ENCODE data around the gene WASF3.

The WASF3 gene

DNA sequence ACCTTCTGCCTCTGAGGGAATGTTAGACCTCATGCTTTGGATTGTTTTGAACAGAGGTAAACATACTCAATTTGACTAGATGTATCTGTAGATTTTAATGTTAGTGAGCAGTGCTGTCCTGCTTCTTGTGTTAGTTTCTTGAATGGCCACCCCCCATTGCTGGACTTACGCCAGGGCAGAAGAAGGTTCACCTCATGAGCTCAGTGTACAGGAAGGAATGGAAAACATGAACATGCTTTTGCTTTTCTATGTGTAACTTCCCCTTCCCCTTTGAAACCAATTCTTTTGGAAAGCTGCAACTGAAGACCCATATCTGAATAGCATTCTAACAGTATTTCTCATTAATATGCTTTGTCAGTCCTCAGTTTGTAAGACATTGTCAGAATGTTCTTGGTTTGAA is 32.3 kb downstream of the WASF3 start:
- no peak for DNase-seq (ENCODE audit: low read depth)

DNA sequence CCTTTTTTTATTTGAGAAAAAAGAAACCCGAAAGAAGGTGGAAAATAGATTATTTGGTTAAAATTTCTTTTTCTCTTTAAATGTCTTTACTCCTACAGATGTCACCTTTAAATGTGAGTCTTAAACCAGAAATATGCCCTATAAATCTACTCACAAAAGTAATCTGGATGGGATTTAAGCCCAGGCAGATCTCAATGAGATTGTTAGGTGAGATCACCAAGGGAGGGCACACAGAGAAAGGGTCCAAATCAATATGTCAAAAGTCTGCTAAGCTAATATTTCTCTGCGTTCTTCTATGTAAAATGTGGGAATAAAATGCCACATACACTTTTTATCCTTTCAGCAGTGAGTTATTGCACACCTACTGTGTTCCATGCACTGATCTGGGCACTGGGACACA is 32.9 kb downstream of the WASF3 start:
- no peak for DNase-seq (ENCODE audit: low read depth)

DNA sequence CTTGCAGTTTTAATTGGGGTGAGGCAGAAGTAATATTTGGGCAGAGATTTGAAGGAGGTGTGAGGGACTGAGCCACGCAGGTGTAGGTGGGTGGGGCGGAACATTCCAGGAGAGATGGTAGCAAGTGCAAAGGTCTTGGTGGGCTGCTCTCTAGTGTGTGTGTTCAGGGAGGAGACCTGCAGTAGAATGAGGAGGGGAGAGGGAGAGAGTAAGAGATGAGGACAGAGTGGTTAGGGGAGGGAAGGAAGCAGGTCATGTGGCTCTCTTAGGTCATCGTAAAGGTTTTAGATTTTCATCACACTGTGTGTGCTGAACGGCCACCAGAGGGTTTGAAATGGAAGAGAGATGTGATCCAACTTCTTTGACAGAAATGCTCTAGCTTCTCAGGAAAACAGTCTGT is 33.5 kb downstream of the WASF3 start:
- no peak for DNase-seq (ENCODE audit: low read depth)

DNA sequence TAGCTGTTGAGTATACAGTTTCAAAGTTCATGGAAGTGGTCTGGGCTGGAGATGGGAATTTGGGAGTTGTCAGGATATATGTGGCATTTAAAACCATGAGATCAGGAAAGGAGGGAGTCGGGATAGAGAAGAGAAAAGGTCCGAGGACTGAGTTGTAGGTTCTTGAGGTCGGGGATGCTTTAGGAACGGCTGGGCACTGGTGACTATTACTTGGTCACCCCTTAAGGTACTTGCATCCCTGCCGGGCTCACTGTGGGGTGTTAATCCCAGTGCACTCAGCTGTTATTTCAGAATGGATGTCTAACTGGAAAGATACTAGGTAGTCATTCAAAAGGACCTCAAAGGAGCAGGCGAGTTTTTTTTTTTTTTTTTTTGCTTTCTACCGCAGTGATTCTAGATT is 34.2 kb downstream of the WASF3 start:
- DNase-seq (ENCODE audit: low read depth) = no peak

DNA sequence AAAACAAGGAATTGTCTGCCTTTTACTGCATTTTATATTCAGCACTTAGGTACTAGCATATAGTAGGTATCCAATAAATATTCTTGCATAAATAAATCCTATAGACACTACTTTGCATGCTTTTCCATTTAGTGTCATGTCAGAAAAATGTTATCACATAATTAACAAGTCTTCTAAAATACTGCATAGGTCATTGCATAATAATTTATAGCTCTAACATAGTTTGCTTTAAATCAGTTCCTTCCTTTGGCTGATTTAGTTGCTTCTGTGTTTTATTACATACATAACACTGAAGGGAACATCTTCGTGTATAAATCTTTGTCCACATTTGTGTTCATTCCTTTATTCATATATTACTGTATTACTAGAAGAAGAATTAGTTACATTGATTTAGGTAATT is 36.2 kb downstream of the WASF3 start:
- DNase-seq (ENCODE audit: low read depth) = no peak

DNA sequence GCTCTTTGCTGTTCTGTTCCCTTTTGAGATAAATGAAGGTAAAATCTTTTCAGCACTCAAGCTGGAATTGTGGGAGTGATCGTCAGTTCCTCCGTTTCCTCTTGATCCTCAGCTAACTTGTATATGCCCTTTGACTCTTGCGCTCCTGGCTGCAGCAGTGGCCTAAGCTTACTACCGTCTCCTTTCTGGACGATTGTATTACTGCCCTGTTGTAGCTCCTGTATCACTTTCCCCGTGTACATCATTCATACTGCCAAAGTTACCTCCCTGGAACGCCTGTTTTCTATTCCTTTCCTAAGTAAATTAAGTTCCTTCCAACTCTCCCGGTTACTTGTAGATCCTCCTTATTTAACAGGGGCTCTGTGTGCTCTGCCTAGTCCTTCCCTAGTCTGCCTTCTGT is 36.9 kb downstream of the WASF3 start:
- DNase-seq (ENCODE audit: low read depth) = no peak

DNA sequence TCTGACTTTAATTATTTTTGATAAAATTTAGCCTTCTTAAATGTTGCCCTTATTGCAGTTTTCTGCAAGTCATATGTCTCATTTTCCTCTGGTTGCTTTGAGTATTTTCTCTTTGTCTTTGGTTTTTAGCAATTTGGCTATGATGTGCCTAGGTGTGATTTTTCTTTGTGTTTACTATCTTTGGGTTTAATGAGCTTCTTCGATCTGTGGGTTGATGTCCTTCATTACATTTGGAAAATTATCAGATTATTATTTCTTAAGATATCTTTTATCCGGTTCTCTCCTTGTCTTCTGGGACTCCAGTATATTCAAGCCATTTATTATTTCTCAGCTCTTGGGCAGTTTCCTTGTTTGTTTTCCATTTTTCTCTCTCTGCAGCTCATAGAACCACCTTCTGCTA is 39.0 kb downstream of the WASF3 start:
- DNase-seq (ENCODE audit: low read depth) = no peak

DNA sequence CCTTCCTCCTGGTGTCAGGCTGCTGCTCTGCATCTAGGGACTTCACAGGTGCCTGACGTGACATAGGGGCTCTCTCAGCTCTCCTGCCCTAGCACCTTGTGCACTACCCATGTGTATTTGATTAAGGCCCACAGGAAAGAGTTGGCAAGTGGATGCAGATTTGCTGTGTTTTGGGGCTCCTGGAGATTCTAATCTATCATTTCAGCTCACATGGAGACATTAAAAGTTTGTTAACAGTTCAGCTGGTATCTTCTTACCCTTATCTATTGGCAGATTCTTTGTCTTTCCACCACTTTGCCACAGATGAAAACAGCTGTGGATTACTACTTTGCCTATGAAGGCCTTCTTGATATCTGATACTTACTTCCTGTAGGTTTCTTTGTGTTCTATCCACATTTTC is 41.9 kb downstream of the WASF3 start:
- no peak for DNase-seq (ENCODE audit: low read depth)

DNA sequence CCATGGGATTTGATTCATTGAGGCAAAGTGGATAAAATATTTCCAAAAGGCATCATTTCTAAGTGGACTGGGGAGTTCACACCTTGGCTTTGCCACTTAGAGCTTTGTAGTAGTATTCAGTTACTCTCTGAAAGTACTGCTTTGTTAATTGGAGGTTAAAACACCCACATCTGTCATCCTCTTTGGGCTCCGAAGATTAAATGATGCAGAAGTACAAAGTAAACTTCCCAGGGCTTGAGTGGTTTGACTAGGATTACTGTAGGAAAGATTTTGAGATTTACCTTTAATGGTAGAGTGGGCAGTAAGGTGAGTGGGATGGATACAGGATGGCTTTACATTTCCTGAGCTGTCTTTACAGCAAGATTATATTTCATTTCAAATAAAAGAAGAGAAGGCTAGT is 42.4 kb downstream of the WASF3 start:
- no peak for DNase-seq (ENCODE audit: low read depth)

DNA sequence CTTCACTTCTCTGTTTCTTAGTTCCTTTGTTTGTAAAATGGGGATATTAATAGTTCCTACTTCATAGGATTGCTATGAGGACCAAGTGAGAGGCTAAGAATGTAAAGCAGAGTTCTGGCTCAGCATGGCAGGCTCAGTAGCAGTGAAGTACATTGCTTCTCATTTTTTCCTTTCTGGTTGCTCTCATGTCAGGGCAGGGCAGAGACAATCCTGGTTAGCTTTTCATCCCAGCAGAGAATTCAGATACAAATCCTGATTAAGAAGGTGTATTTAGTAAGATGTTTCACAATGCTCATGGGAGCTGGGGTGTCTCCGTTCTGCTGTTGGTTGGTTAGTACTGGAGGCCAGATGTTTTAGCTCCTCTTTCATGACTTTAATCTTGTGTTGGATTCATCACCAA is 42.9 kb downstream of the WASF3 start:
- DNase-seq (ENCODE audit: low read depth) = no peak

DNA sequence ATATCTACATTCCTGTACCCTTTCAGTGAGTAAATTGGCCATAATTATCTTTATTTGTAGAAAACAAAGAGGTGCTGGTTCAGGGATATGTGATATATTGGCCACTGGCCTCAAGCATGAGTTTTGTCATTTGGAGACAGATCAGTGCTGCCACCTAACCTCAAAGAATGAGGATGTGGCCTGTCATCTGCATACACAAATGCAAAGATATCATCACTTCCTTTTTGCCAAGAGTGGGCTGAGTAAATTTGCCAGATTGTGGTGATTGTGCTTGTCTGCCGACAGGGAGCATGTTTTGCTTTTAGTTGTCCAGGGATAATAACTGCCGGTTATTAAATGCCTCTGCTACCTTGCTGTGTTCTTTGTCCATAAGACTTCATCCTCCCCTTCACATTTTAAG is 44.2 kb downstream of the WASF3 start:
- DNase-seq (ENCODE audit: low read depth) = no peak

DNA sequence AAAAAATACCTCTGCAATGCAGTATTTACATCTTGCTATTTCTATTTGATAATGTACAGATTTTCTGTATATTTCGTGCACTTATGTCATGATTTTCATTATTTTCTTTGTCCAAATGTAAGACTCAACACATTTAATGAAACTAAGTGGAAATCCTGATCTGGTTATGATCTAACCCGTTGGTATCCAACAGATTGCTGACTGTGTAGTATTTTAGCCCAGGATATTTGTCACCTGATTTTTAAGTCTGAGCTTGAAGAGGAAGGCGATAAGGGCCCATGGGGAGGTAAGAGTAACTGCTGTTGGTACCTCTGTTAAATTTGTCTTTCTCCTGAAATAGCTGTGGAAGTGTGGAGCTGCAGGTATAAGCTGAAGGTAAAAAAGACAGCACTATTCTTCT is 45.3 kb downstream of the WASF3 start:
- no peak for DNase-seq (ENCODE audit: low read depth)

DNA sequence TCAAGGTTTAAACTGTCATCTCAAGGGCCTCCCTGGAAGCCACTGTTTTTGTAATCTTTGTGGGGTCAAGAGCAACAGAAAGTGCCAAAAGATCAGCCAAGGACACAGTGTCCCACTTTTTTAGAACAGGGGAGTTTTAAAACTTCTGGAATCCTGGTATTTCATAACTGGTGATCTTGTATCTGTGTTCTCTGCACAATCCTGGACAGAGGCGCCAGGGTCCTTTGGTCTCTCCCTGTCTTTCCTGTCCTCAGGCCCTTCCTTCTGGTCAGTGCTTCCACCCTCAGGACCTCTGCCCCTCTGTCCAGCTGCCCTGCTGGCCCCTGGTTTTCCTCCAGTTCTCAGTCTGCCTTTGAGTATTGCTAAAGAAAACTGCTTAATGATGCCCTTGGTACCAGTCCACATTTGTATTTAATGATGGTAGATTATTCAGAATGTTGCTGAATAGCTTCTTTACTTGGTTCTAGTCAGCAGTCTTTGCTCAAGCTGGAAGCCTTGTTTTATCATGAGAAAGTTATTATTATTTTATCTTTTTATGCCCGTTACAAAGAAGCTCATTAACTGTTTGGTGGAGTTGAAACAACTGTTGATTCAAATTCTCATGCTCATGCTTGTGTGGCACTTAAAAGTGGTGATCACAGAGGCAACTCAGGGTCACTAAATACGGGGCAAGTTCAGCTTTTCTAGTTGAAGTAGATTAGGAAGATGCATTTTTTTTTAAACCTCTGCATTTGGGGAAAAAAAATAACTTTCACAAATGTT is 47.5 kb downstream of the WASF3 start:
- no peak for DNase-seq (ENCODE audit: low read depth)

DNA sequence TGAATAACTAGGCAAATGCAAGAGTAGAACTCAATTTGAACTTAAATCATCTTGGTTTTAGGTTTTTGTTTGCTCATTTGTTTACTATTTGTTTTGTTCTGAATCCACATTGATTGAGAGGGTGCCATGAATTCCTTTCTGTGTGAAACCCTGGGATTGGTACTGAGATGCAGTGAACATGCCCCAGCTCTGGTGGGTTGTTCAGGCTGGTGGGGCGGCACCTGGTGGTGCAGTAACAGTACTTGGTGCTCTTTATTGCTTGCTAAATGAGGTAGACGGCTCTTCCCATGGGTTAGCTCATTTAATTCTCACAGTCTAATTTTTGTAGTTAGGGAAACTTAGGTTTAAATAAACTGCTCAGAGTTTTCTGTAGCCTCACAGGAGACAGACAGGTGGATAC is 48.4 kb downstream of the WASF3 start:
- DNase-seq (ENCODE audit: low read depth) = no peak

DNA sequence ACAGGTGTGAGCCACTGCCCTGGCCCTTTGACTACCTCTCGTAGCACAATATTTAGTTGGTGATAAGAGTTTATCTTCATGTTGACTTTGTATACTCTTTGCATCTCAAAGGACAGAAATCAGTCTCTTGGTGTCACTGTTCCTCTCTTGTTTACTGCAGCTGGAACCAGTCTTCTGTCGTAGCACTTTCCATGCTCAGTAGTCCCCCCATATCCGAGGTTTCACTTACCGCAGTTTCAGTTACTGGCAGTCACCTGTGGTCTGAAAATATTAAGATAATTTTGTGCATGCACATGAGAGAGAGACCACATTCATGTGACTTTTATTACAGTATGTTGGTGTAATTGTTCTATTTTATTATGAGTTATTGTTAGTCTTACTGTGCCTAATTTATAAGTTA is 49.1 kb downstream of the WASF3 start:
- no peak for DNase-seq (ENCODE audit: low read depth)

DNA sequence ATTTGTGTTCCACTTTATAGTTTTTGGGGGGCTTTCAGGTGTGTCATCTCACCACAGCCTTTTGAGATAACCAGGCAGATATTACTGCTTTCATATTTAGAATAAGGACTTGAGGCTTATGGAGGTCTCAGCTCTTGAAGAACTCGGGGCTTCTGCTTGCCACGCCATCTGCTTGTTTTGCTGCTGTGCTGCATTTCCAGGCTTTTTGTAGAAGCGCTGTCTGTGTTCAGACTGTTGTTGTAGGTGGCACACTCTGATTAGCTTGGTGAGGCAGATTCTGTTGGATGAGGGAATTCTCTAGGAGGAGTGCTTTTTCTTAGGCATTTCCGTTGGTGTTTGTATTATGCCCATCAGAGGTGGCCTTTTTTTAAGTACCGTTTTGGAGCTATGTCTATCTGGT is 57.2 kb downstream of the WASF3 start:
- no peak for DNase-seq (ENCODE audit: low read depth)

DNA sequence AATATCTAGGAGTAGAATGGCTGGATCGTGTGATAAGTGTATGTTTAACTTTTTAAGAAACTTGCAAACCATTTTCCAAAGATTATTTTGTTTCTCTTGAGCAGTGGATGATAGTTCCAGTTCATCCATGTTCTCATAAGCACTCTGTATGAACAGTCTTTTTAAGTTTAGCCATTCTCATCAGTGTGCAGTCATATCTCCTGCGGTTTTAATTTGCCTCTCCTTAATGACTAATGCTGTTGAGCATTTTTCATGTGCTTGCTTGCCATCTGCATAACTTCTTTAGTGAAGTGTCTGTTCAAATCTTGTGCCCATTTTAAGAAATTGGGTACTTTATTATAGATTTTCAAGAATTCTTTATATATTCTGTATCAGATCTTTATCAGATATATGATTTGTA is 58.6 kb downstream of the WASF3 start:
- no peak for DNase-seq (ENCODE audit: low read depth)

DNA sequence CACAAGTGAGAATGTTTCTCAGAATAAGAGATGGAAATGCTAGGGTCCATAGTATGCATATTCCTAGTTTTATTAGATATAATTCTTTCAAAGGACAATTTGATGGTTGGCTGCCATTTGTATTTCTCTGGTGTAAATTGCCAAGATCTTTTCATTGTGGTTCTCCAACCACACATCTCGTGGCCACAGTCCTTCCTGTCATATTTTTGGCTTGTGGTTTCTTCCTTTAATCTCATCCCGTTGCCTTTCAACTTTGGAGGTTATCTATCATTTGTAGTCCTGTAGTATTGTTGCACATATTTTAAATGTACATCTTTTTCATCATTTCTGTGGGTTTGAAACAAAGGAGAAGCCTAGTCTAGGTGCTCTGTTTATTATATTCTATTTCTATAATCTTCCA is 61.2 kb downstream of the WASF3 start:
- DNase-seq (ENCODE audit: low read depth) = no peak

DNA sequence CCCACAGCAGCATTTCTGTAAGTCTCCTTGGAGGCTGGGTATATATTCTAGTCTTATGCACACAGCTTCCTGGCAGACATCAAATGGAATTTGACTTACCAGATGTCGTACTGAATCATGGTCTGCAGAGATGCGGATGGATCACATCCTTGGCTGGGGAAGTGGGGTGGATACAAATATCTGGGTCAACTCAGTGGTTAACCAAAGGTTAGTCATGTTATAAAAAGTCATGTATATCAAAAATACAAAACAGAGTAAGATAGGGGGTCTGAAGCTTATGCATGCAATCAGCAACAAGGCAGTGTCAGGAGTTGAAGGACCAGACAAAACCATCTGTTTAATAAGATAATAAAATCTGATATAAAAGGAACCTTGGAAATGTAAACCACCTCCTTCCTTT is 61.9 kb downstream of the WASF3 start:
- no peak for DNase-seq (ENCODE audit: low read depth)

DNA sequence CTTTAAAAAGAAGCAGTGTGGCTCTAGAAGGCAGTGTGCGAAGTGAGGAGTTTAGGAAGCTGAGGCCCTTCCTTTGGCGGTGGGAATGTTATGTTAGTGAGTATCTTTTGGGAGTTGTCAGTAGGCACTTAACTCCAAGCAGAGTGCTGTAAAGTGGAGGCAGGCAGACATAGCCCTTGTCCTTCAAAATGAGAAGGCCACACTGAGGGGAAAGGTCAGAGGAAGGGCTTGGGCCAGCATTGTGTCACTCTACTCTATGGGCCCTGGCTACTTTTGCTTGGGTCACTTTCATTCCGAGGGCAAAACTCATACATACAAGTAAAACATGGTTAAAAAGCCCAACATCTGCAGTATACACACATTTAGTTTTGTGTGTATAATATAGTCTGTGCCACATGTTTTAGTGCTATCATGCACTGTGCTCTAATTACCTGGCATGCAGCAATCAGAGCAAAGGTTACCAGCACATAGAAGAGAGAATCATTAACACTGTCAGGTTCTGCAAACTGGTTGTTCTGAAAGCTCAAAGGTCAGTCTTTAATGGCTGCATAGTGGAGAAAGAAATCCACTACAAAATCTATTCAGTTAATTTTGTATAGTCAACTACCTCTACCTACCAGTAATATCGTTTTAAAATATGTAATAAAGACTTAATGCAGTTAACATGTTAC is 64.4 kb downstream of the WASF3 start:
- no peak for DNase-seq (ENCODE audit: low read depth)

DNA sequence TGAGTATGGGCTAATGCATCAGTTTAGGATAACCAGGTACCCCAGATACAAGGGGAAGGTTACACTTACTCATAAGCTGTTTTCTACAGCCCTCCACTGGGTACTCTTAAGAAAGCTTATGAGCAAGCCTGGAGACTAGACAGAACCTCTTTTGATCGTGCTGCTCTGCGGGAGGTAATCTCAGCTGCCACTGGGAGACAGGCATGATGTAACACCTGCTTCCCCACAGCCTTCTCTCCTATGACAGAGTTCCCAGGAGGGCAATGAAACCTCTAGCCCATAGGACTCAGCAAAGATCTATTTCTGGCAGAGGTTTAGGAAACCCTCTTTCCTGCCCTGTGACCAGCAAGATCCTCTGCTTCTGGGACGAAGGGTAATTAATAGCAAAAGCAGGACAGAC is 65.6 kb downstream of the WASF3 start:
- no peak for DNase-seq (ENCODE audit: low read depth)

DNA sequence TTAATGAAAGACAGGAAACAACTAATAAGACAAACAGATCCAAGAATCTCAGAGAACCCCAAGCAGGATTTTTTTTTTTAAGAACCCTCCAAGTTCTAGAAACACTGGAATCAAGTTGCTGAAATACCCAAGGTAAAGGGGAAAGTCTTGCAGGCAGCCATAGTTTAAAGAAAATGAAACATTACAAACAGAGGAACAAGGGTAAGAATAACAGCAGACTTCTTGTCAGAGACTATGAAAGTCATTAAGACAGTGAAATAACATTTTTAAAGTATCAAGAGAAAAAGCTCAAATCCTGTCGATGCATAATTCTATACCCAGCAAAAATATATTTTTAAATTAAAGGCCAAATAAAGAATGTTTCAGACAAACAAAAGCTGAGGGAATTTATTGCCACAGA is 67.1 kb downstream of the WASF3 start:
- no peak for DNase-seq (ENCODE audit: low read depth)

DNA sequence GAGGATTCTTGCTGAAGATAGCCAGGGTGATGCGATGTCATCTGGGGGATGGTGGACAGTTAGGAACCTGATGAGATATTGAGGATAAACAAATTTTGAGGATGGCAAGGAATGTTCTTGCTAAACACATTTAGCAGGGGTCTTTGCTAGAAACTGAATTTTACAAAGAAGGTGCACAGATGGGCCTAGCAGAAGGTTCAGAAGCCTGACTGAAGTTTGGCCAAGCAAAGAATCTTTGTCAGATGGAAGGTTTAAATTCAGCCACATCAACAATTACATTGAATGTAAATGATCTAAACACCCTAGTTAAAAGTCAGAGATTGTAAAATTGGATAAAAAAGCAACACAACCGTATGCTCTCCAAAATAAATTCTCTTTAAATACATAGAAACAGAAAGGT is 68.8 kb downstream of the WASF3 start:
- DNase-seq (ENCODE audit: low read depth) = no peak

DNA sequence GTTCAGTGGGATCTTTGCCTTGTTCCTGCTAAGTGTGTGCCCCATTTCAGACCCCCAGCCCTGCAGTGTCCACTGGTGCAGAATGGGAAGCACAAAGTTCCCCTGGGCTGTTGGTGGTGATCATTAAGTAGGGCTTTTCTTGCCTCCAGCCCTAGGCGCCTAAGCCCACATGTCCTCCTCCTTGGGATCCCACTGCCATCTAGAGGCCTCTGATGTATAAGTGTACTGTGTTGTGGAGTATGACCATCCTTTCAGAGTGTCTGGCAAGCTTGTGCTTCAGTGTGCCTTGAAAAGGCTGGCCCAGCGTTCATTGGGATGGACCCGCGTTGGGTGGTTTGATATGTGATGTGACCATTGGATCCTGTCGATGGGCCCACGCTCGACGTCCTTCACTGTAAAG is 71.2 kb downstream of the WASF3 start:
- DNase-seq (ENCODE audit: low read depth) = no peak
